HG03354 (cell line): ENCODE results near the gene SCAF4.
"Not testable (repeated sequence)": the region's sequence is repeated elsewhere in the genome, so short reads cannot be mapped to it uniquely, and the experiment has no call there.

Source experiments
- ATAC-seq: cut with Tn5 transposase; IDR thresholded peaks from one replicate; pipeline ENCODE4 v1.9.1; 2021; ENCODE audit warnings: mild to moderate bottlenecking; ENCODE audit not compliant: unreplicated experiment, poor library complexity, severe bottlenecking

The SCAF4 gene

DNA sequence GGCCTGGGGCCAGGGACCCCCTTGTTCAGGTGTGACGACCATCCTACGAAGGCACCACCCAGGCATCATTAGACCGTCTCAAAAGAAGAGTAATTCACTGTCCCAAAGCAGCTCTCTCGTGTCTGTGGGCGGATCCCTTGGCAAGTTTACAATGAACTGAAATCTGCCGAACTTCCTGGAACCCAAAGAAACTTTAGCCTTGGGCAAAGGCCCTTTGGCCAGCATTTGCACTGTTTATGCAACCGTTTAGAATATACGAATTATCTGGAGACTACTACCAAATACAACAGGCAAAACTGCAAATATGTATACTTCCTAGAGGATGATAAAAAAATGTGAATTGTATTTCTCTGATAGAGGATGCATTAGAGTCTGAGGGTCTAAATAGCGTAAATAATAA is 73.9 kb downstream of the SCAF4 start:
- ATAC-seq: no peak

DNA sequence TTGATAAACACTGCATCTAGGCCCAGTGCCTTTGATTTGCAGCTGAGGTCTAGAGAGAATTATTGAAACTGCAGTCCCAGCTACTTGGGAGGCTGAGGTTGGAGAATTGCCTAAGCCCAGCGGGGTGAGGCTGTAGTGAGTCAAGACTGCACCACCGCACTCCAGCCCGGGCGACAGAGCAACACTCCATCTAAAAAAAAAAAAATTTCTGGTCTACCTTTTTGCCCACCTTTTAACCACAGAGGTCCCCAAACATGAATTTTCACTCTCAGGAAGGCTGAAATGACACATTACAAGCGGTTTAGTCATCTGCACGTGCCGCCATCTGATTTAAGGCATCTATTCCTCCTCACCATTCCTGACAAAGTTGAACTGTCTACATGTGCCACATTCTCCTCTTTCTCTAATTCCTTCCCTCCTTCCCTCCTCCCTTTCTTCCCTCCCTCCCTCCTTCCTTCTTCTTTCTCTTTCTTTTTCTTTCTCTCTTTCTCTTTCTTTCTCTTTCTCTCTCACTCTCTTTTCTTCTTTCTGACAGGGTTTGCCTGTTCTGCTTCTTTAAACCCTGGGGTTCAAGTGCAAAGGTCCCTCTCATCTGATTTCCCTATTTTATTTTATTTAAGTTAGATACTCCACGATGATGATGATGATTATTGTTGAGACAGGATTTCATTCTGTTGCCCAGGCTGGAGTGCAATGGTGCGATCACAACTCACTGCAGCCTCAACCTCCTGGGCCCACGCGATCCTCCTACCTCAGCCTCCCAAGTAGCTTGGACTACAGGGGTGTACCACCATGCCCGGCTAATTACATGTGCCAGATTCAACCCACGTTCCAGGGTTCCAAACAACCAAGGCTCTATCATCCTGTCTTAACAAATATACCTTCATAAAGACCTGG is 75.5 kb downstream of the SCAF4 start:
- no peak for ATAC-seq

DNA sequence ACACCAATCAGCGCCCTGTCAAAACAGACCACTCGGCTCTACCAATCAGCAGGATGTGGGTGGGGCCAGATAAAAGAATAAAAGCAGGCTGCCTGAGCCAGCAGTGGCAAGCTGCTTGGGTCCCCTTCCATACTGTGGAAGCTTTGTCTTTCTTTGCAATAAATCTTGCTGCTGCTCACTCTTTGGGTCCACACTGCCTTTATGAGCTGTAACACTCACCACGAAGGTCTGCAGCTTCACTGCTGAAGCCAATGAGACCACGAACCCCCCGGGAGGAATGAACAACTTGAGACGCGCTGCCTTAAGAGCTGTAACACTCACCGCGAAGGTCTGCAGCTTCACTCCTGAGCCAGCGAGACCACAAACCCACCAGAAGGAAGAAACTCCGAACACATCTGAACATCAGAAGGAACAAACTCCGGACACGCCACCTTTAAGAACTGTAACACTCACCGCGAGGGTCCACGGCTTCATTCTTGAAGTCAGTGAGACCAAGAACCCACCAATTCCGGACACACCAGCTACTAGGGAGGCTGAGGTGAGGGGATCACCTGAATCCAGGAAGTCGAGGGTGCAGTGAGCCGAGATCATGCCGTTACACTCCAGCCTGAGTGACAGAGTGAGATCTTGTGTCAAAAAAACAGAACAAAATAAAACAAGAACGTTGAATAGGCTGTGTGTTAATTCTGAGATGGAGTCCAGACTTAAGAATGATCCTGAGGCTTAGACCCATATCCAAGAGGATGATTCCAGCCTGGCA is 76.9 kb downstream of the SCAF4 start:
- ATAC-seq: not testable (repeated sequence)

DNA sequence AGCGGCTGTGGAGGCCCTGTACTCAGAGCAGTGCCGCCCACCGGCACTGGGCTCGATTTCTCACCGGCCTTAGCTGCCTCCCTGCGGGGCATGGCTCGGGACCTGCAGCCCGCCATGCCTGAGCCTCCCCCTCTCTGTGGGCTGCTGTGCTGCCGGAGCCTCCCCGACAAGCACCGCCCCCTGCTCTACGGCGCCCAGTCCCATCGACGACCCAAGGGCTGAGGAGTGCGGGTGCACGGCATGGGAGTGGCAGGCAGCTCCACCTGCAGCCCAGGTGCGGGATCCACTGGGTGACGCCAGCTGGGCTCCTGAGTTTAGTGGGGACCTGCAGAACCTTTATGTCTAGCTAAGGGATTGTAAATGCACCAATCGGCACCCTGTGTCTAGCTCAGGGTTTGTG is 77.6 kb downstream of the SCAF4 start:
- ATAC-seq: no peak

DNA sequence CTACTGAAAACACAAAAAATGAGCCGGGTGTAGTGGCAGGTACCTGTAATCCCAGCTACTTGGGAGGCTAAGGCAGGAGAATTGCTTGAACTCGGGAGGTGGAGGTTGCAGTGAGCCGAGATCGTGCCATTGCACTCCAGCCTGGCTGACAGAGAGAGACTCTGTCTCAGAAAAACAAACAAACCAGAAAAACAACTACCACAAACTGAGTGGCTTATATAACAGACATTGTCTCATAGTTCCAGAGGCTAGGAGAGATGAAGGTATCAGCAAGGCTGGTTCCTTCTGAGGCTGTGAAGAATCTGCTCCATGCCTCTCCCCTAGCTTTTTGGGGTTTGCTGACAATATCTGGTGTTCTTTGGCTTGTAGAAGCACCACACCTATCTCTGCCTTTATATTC is 80.4 kb downstream of the SCAF4 start:
- not testable (repeated sequence) for ATAC-seq

DNA sequence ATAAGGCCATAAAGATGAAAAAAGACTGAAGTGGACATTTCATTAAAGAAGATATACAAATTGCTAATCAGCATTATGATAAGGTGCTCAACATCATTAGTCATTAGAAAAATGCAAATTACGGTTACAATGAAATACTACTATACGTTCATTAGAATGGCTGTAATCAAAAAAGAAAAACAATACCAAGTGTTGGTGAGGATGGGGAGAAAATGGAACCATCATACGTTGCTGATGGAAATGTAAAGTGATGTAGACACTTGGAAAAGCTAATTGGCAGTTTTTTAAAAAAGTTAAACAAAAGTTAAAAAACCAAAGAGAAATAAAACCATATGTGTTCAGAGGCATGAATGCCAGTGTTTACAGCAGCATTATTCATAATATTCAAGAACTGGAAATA is 81.0 kb downstream of the SCAF4 start:
- no peak for ATAC-seq

DNA sequence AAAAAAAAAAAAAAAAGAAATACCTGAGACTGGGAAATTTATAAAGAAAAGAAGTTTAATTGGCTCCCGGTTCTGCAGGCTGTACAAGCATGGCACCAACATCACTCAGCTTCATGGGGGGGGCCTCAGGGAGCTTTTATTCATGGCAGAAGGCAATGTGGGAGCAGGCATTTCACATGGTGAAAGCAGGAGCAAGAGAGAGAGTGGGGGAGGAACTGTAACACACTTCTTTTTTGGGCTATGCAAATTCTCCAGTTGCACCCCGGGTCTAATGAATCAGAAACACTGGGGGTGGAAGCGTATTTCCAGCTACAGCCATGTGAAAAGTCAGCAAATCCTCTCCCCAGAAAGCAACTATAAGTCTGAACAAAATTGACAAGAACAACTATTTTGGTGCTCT is 84.3 kb downstream of the SCAF4 start:
- ATAC-seq: no peak

DNA sequence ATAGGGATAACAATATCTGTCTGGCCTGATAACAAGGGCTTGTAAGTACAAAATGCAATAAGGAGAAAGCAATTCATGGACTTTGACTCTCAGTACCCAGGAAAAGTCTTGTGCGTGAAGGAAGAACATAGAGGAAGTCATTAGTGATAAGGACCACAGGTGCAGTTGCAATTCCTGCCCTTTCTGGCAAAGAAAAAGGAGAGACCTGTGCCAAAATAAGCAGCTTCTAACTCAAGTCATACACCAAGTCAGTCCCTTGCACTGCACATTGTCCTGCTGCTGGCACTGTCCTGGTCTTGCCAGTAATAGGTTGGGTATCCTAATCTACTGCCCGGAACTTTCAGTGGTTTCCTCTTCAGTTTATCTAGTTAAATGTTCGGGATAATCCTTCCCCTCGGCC is 87.3 kb downstream of the SCAF4 start:
- no peak for ATAC-seq

DNA sequence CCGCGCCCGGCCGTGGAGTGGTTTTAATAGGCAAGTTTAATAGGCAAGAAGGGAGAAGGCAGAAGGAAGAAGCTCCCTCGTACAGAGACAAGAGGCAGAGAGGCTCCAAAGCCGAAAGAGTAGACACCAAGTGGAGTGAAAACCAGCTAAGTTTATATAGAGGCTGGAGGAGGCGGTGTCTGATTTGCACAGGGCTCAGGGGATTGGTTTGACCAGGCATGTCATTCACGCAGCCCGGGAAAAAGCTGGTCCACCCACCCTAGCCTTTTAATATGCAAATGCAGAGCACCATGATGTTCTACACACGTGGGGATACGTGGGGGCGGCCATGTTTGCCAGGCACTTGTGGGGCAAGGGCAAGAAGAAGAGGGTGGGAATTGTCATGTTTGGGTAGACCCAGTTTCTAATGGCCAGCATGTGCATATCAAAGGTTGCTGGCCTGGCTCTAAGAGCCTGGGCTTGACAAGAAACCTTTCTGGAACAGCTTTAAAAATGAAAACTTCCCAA is 90.4 kb downstream of the SCAF4 start:
- no peak for ATAC-seq

DNA sequence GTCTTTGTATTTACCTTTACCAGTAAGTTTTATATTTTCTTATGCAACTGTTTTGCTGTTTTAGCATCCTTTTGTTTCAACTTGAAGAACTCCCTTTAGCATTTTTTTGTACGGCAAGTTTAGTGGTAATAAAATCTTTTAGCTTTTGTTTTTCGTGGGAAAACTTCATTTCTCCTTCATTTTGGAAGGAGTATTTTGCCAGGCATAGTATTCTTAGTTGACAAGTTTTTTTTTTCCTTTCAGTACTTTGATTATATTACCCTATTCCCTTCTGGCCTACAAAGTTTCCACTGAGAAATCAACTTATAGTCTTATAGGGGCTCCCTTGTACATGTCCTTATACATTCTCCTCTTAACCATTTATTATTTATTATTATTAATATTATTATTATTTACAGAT is 95.0 kb downstream of the SCAF4 start:
- no peak for ATAC-seq

DNA sequence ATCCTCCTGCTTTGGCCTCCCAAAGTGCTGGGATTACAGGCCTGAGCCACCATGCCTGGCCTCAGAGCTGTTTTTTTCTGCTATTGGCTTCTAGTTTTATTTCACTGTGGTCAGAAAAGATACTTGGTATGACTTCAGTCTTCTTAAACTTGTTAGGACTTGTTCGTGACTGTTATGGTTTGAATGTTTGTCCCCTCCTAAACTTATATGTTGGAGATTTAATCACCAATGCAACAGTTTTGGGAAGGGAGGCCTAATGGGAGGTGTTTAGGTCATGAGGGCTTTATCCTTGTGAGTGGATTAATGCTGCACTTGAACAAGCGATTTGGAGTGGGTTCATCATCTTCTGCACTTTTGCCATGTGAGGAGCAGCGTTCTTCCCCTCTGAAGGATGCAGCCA is 96.9 kb downstream of the SCAF4 start:
- no peak for ATAC-seq

DNA sequence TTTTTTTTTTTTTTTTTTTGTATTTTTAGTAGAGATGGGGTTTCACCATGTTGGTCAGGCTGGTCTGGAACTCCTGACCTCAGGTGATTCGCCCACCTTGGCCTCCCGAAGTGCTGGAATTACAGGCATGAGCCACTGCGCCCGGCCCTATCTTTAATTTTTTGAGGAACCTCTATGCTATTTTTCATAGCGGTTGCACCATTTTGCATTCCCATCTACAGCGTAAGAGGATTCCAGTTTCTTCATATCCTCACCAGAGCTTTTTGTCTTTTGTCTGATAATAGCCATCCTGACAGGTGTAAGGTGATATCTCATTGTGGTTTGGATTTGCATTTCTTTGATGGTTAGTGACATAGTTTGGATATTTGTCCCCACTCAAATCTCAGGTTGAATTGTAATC is 100.0 kb downstream of the SCAF4 start:
- ATAC-seq: not testable (repeated sequence)

DNA sequence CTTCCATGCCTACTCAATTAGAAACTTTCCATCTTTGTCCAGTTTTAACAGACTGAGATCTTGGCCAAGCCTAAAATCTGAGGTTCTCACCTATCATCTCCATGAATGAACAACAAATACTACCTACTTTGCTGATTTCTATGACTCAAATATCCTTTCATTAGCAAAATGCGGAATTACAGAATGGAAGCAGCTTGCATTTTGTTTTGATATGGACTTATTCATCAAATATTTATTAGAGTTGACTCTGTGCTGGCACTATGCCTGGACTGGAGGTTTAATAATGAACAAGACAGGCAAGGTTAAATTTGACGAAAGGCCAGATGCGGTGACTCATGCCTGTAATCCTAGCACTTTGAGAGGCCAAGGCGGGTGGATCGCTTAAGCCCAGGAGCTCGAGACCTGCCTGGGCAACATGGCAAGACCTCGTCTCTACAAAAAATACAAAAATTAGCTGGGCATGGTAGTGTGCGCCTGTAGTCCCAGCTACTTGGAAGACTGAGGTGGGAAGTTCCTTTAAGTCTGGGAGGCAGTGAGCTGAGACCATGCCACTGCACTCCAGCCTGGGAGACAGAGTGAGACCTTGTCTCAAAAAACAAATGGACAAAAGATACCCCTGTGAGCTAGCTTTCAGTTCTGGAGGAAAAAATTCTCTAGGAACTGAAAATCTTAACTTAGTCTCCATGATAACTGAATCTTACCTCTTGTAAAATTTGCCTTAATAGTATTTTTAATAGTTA is 101.8 kb downstream of the SCAF4 start:
- ATAC-seq: no peak

DNA sequence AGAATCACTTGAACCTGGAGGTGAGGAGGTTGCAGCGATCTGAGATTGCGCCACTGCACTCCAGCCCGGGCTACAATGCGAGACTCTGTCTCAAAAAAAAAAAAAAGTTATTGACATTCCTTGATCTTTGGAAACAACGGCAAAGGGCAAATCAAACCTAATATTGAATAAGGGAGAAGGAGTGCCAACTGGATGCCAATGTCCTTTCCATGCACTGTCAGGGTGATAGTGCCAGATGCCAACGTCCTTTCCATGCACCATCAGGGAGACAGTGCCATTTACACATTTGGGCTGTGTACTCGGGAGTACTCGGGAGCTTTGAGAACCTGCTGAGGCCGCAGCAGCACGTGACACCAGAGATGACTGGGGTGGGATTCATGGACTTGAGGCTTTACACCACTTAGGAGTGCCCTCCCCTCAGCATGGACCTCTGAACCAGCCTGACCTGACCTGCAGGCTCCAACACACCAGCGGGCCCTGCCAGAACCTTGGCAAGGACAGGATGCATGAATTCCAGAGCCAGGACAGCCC is 106.9 kb downstream of the SCAF4 start:
- no peak for ATAC-seq

DNA sequence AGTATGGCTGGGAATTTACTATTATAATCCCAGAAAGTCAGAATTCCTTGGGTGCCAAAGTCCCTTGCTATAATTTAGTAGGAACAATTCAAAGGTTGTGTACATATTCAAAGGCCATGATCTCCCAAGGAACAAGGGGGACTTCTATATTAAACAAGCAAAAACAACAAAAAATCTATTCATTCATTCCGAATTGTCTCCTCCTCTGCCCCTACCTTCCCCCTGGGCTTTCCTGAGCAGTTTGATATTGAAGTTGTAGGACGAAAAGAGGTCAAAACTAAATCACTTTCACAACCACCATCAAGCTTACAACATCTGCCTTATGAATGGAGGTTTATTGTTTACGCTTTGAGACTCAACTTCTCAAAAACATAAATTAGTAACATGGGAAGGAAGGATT is 107.7 kb downstream of the SCAF4 start:
- no peak for ATAC-seq

DNA sequence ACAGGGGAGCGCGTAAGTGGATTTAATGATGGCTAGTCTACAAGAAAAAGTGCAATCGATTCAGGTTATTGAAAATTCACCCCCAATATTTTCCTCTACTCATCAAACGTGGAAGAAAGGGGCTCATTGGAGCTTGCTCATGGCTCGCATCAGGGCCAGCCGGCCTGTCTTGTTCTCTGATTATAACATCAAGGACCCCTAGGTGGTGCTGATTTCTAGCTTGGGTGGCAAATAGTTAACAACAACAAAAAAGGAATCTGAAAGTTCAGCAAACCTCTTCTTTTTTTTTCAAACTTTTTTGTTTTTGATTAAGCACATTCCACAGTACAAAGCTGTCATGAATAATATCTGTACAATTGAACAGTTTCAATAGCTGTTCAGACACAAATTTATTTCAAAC is 108.3 kb downstream of the SCAF4 start:
- no peak for ATAC-seq

DNA sequence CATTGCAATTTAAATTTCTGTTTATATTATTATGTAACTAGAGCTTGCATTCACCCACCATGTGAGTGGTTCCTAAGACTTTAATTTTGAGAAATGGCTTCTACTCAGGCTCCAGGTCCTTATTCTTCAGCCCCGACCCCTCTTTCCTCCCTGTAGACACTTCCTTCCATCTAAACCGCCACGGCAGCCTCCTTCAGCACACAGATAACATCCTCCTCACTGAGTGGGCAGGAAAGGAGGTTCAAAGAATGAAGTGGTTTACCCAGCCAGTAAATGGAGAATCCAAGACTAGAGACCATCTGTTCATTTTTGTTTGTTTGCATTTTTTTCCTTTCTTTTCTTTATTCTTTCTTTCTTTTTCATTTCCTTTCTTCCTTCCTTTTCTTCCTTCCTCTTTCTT is 109.5 kb downstream of the SCAF4 start:
- no peak for ATAC-seq
